ENCODE measurements around the gene BORCS6. TPM values are rescaled to one million over a fixed set of nuclear protein-coding genes. Genes with fewer than 3 reads are reported as not detected.

Gene BORCS6
- total and polyA plus RNA-seq, 2 of the 13 experiments (the other 11 are each of a cell fraction or from before 2014, with no cell fraction given): 2.0 to 5.1 TPM

DNA sequence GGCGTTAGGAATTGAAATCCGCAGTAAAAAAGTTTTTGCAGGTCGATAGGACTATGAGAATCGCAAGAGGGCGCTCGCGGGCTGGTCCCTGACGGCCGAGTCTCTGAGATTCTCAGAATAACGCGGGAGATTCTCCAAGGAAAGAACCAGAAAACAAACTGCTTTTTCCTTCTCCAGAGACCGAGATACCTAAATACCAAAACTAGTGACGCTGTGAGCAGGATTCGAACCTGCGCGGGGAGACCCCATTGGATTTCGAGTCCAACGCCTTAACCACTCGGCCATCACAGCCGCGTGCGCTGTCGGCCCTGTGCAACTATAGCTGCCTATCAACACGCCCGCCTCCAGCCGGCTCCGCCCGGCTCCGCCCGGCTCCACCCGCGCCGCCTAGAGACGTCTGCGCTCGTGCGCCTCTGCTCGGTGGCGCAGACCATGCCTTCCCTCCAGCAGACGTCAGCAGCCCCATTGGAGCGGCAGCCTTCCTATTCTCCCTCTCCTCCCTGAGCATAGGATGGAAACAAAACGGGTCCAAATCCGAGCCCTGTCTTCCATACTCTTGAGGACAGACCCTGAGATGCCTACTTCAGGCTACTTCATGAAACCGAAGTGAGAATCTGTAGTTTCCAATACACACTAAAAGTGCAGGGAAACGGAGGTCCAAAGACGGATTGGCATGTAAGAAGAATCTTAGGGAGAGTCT lies 51.2 kb downstream of the BORCS6 start (continued):
- no peak for TF ChIP-seq TRIM24 (CRISPR knock-in tag; IDR thresholded peaks at IDR 0.05)
- TF ChIP-seq REL (CRISPR knock-in tag; conservative IDR thresholded peaks at IDR 0.05): no peak
- peak; percentile 72; the same call in 1 of the 2 replicates for TF ChIP-seq ZNF614 (CRISPR knock-in tag; IDR thresholded peaks at IDR 0.05; ENCODE audit: borderline replicate concordance)
- TF ChIP-seq, protein P1, sequence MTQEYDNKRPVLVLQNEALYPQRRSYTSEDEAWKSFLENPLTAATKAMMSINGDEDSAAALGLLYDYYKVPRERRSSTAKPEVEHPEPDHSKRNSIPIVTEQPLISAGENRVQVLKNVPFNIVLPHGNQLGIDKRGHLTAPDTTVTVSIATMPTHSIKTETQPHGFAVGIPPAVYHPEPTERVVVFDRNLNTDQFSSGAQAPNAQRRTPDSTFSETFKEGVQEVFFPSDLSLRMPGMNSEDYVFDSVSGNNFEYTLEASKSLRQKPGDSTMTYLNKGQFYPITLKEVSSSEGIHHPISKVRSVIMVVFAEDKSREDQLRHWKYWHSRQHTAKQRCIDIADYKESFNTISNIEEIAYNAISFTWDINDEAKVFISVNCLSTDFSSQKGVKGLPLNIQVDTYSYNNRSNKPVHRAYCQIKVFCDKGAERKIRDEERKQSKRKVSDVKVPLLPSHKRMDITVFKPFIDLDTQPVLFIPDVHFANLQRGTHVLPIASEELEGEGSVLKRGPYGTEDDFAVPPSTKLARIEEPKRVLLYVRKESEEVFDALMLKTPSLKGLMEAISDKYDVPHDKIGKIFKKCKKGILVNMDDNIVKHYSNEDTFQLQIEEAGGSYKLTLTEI (CRISPR knock-in tag; conservative IDR thresholded peaks at IDR 0.05): no peak
- TF ChIP-seq, protein P2, sequence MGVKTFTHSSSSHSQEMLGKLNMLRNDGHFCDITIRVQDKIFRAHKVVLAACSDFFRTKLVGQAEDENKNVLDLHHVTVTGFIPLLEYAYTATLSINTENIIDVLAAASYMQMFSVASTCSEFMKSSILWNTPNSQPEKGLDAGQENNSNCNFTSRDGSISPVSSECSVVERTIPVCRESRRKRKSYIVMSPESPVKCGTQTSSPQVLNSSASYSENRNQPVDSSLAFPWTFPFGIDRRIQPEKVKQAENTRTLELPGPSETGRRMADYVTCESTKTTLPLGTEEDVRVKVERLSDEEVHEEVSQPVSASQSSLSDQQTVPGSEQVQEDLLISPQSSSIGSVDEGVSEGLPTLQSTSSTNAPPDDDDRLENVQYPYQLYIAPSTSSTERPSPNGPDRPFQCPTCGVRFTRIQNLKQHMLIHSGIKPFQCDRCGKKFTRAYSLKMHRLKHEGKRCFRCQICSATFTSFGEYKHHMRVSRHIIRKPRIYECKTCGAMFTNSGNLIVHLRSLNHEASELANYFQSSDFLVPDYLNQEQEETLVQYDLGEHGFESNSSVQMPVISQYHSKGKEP (CRISPR knock-in tag; IDR thresholded peaks at IDR 0.05): no peak
- no peak for TF ChIP-seq ZKSCAN8 (CRISPR knock-in tag; IDR thresholded peaks at IDR 0.05; ENCODE audit: borderline replicate concordance)
- TF ChIP-seq ZNF329 (CRISPR knock-in tag; IDR thresholded peaks at IDR 0.05; ENCODE audit: low read depth): peak; percentile 78; the same call in 1 of the 2 replicates
- no peak for TF ChIP-seq TEAD2 (CRISPR knock-in tag; IDR thresholded peaks at IDR 0.05)
- TF ChIP-seq HCFC1 (IDR thresholded peaks at IDR 0.05; ENCODE audit: low read depth, low read length): no peak
- TF ChIP-seq, protein P3, sequence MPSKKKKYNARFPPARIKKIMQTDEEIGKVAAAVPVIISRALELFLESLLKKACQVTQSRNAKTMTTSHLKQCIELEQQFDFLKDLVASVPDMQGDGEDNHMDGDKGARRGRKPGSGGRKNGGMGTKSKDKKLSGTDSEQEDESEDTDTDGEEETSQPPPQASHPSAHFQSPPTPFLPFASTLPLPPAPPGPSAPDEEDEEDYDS (CRISPR knock-in tag; IDR thresholded peaks at IDR 0.05): no peak
- TF ChIP-seq NFYC (CRISPR knock-in tag; IDR thresholded peaks at IDR 0.05): no peak
- no peak for TF ChIP-seq ZNF260 (CRISPR knock-in tag; IDR thresholded peaks at IDR 0.05; ENCODE audit: borderline replicate concordance, low read depth)
- peak; percentile 83 for TF ChIP-seq ZMYM2 (CRISPR knock-in tag; IDR thresholded peaks at IDR 0.05)
- TF ChIP-seq TSC22D2 (CRISPR knock-in tag; IDR thresholded peaks at IDR 0.05; ENCODE audit: borderline replicate concordance): 0 out of 2 replicates have a peak, but pooled peaks have one; percentile 44
- peak; percentile 76; the same call in 1 of the 2 replicates for TF ChIP-seq ZNF101 (CRISPR knock-in tag; IDR thresholded peaks at IDR 0.05; ENCODE audit: borderline replicate concordance, low read depth)
- no peak; the same call in 1 of the 2 replicates for TF ChIP-seq IRF2 (CRISPR knock-in tag; IDR thresholded peaks at IDR 0.05)
- TF ChIP-seq ZFAT (CRISPR knock-in tag; conservative IDR thresholded peaks at IDR 0.05): no peak
- no peak for TF ChIP-seq ZNF207 (IDR thresholded peaks at IDR 0.05; ENCODE audit: borderline replicate concordance)
- TF ChIP-seq HOXA7 (CRISPR knock-in tag; IDR thresholded peaks at IDR 0.05): no peak
- peak; percentile 77 for TF ChIP-seq HOXA3 (CRISPR knock-in tag; IDR thresholded peaks at IDR 0.05)
- peak; percentile 65; the same call in 1 of the 2 replicates for TF ChIP-seq ZNF557 (CRISPR knock-in tag; IDR thresholded peaks at IDR 0.05)
- peak; percentile 84 for TF ChIP-seq ZNF451 (CRISPR knock-in tag; IDR thresholded peaks at IDR 0.05)
- TF ChIP-seq GATA4 (IDR thresholded peaks at IDR 0.05; ENCODE audit: borderline replicate concordance, low read depth): no peak
- TF ChIP-seq AKAP8 (CRISPR knock-in tag; IDR thresholded peaks at IDR 0.05): no peak
- TF ChIP-seq STAT5B (CRISPR knock-in tag; IDR thresholded peaks at IDR 0.05): no peak
- TF ChIP-seq, protein P4, sequence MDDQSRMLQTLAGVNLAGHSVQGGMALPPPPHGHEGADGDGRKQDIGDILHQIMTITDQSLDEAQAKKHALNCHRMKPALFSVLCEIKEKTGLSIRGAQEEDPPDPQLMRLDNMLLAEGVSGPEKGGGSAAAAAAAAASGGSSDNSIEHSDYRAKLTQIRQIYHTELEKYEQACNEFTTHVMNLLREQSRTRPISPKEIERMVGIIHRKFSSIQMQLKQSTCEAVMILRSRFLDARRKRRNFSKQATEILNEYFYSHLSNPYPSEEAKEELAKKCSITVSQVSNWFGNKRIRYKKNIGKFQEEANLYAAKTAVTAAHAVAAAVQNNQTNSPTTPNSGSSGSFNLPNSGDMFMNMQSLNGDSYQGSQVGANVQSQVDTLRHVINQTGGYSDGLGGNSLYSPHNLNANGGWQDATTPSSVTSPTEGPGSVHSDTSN (CRISPR knock-in tag; IDR thresholded peaks at IDR 0.05; ENCODE audit: borderline replicate concordance): no peak
- no peak for TF ChIP-seq NFE2L2 (IDR thresholded peaks at IDR 0.05; ENCODE audit: low read length)
- TF ChIP-seq MIER3 (CRISPR knock-in tag; IDR thresholded peaks at IDR 0.05; ENCODE audit: borderline replicate concordance): 0 out of 2 replicates have a peak, but pooled peaks have one; percentile 33

Measured in HepG2 (cell line).